ENCODE data around the gene TSSC4.

GRCh38 chr11:2421226-2421994, 20.9 kb downstream of the TSSC4 start:
- TF ChIP-seq CTCF (IDR thresholded peaks at IDR 0.05; ENCODE audit: low read length), result no peak
- TF ChIP-seq EZH2 (IDR thresholded peaks at IDR 0.05; ENCODE audit: borderline replicate concordance, low read length), result no peak
